ENCODE data around the gene MARCHF7.
"Not testable (repeated sequence)": the region's sequence is repeated elsewhere in the genome, so short reads cannot be mapped to it uniquely, and the experiment has no call there.

The MARCHF7 gene

GRCh38 chr2:159716857-159717256 is 4.6 kb downstream of the MARCHF7 start:
- no peak for DNase-seq

GRCh38 chr2:159720676-159721075 is 8.4 kb downstream of the MARCHF7 start:
- no peak for DNase-seq

DNA sequence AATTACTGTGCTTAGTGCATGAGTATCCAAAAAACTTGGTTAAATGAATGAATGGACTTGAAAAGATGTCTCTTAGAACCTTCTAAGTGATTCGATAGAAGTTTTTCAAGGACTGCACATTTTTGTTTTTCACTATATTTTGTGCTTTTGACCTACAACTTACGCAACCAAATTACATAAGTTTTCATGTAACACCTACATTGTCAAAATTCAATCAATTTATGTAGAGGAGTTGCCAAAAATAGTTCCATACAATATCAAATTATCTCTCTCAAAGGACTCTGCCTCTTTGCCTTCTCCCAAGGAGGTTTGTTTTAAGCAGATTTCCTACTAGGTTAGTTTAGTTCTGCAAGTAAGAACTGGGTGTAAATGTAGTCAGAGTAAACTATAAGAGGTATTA is 10.3 kb downstream of the MARCHF7 start:
- no peak for DNase-seq

DNA sequence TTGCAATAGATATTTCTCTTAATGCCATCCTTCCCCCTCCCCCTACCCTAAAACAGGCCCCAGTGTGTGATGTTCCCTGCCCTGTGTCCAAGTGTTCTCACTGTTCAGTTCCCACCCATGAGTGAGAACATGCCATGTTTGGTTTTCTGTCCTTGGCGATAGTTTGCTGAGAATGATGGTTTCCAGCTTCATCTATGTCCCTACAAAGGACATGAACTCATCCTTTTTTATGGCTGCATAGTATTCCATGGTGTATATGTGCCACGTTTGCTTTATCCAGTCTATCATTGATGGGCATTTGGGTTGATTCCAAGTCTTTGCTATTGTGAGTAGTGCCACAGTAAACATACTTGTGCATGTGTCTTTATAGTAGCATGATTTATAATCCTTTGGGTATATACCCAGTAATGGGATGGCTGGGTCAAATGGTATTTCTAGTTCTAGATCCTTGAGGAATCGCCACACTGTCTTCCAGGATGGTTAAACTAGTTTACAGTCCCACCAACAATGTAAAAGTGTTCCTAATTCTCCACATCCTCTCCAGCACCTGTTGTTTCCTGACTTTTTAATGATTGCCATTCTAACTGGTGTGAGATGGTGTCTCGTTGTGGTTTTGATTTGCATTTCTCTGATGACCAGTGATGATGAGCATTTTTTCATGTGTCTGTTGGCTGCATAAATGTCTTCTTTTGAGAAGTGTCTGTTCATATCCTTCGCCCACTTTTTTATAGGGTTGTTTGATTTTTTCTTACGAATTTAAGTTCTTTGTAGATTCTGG is 12.7 kb downstream of the MARCHF7 start:
- not testable (repeated sequence) for DNase-seq

- DNase-seq: no peak
Observed at GRCh38 chr2:159725713-159726112, 13.4 kb downstream of the MARCHF7 start.

- DNase-seq: no peak
Observed at GRCh38 chr2:159728629-159729028, 16.3 kb downstream of the MARCHF7 start.

- no peak for DNase-seq
Observed at GRCh38 chr2:159735648-159736047, 23.3 kb downstream of the MARCHF7 start.

GRCh38 chr2:159736048-159736447 is 23.7 kb downstream of the MARCHF7 start:
- DNase-seq: no peak

DNA sequence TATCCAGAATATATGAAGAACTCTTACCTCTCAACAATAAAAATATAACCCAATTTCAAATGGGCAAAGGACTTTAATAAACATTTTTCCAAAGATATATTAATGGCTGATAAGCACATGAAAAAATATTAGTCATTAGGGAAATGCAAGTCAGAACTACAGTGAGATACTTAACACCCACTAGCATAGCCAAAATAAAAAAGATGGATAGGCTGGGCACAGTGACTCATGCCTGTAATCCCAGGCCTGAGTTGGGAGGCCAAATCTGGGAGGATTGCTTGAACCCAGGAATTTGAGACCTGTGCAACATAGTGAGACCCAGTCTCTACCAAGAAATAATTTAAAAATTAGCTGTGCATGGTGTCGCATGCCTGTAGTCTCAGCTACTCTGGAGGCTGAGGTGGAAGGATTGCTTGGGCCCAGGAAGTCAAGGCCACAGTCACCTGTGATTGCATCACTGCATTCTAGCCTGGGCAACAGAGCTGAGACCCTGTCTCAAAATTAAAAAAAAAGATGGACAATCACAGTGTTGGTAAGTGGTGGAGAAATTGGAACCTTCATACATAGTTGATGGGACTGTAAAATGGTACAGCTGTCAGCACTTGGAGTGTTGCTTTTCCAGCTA is 25.1 kb downstream of the MARCHF7 start:
- DNase-seq: no peak

DNA sequence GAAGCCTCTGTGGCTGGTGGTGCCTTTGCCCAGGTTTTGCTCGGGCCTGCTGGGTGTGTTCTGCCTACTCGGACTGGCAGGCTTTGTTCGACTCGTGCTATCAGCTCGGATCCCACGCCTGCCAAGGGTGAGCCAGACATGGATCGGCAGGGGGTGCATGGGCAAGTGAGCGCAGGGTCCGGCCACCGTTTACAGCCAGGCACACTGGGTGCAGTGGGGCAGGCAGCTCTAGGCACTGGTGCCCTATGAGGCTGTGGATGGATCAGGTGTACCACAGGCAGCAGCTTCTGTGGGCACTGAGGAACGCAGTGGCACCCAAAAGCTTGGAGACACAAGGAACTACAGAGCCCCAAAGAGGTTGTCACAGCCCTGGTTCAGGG is 25.6 kb downstream of the MARCHF7 start:
- DNase-seq: no peak

DNA sequence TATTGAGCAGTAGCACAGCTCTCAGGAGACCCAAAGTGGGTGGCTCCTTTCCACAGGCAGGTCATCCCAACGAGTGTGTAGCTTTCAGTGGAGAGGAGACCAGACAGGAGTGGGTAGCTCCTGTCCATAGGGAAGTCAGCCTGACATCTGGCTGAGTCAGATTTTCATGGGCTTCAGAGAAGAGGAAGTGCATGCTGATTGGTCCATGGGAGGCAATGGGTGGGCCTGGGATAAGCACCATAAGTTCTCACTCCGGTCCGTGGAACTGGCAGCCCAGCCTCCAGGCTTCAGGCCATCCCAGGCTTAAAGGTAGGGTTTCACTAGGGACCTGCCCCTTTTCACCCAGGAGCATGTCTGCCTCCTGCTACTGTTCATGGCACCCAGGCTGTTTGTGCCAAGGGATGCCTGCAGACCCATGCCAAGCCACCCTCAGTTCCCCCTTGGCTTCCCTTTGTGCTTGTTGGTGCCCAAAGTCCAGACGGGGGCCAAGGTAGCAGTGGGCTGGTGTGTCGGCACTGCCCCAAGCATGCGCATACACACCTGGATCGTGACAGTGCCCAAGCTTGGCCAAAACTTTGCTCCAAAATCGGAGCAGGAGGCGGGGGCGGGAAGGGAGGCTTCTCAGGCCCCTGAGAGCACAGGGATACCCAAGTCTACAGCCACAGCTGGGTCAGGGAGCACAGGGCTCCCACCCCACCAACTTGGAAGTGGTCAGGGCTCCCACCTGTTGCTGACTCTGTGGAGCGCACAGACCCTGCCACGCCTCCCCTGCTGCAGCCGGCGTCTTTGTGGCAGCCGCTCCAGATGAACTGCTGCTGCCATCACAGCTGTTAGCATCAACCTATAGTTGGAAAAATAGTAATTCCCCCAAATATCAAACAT is 26.4 kb downstream of the MARCHF7 start:
- DNase-seq: no peak

DNA sequence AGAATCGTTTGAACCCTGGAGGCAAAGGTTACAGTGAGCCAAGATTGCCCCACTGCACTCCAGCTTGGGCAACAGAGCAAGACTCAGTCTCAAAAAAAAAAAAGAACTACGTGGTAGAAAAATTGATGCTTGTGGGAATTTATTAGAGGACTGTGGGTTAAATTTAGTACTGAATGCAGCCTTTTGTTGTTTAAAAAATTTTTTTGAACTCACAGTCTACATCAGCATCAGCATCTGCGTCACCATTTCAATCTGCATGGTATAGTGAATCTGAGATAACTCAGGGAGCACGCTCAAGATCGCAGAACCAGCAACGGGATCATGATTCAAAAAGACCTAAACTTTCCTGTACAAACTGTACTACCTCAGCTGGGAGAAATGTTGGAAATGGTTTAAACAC is 30.5 kb downstream of the MARCHF7 start:
- no peak for DNase-seq

DNA sequence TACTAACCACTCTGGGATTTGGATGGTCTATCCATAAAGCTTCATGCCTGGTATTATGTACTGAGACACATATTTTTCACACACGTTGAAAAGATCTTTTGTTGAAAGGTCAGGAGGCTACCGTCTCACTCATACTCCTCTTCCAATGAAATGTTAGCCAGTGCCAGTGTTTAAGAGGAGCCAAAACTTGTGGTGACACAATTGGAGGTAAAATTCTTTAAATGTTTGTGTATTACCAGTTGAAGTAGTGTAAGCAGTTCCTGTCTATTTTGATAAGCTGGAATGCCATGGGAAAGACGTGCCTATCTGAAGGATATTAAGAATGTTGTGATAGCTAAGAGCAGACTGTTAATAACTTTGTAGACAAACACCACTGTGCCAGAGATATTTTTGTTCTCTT is 32.1 kb downstream of the MARCHF7 start:
- DNase-seq: no peak

DNA sequence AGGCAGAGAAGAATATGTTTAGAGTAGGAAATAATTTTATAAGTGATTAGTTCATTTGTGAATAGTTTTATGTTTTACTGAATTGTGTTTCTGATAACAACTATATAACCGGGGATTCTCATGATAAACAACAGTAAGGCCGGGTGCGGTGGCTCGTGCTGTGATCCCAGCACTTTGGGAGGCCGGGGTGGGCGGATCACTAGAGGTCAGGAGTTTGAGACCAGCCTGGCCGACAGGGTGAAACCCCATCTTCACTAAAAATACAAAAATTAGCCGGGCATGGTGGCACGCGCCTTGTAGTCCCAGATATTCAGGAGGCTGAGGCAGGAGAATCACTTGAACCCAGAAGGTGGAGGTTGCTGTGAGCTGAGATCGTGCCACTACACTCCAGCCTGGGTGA is 32.9 kb downstream of the MARCHF7 start:
- DNase-seq: not testable (repeated sequence)

GRCh38 chr2:159748089-159748488 is 35.8 kb downstream of the MARCHF7 start:
- DNase-seq: no peak

GRCh38 chr2:159750873-159751272 is 38.6 kb downstream of the MARCHF7 start:
- DNase-seq: no peak

DNA sequence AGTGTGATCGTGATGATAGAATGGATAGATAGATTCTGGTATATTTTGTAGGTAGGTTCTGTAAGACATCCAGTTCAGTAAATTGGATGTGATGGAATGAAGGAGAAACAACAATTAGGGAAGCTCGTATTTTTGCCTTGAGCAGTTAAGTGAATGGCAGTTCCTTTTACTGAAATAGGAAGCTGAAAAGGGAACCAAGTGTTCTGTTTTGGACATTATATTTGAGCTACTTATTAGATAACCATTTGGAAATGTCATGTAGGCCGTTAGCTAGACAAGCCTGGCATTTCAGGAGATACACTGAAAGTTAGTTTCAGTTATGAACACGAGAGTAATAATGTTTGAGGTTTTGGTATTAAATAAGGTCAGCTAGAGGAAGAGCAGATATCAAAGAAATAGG is 41.5 kb downstream of the MARCHF7 start:
- DNase-seq: no peak

DNA sequence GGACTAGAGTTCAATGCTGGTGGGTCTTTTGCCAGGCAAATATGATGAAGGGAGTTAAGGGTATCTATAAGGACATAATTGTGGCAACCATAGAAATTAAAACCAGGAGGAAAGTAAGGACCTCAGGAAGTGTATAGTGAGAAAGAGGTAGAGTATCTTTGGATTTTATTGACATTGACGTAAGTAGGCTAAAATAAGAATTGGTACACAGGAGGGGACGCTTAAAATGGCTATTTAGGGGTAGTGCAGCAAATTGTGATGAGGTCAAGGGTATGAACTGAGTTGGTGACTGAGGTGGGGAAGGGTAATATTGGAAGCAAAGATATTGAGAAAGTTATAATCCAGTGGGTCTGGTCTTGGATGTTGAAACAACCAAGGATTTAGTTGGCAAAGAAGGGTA is 42.7 kb downstream of the MARCHF7 start:
- DNase-seq: no peak

GRCh38 chr2:159755788-159756187 is 43.5 kb downstream of the MARCHF7 start:
- no peak for DNase-seq

- DNase-seq: no peak
Observed at GRCh38 chr2:159758239-159758638, 45.9 kb downstream of the MARCHF7 start.

DNA sequence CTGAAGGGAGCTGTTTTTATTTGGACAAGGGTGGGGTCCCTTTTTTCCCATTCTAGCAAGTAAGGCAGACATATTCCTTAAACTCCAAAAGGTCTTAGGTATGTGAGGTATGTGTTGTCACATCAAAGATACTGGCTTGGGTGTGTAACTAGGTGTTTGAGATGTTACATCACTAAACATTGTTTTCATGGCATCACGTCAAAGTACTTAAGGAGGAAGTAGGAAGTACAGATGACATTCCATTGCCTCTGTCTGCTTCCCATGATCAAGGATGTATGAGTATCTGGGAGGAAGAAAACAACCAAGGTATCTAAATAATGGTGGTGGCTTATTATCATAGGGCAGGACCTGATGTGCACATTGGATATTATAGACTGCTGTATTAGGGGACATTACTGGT is 46.4 kb downstream of the MARCHF7 start:
- DNase-seq: no peak

GRCh38 chr2:159759577-159759976 is 47.3 kb downstream of the MARCHF7 start:
- DNase-seq: no peak

GRCh38 chr2:159760326-159760725 is 48.0 kb downstream of the MARCHF7 start:
- DNase-seq: no peak

- DNase-seq: no peak
Observed at GRCh38 chr2:159762075-159762474, 49.8 kb downstream of the MARCHF7 start.
